IMR-90 (cell line): ENCODE measurements around the gene LMOD2. TPM values are rescaled to one million over a fixed set of nuclear protein-coding genes. Genes with fewer than 3 reads are reported as not detected.

Experiments used
- ATAC-seq: fragments of 200-7000 bp; cut with Tn5 transposase; 2 replicates; pipeline ENCODE4 v1.9.1; 2020; ENCODE audit warnings: low read depth, mild to moderate bottlenecking, moderate library complexity
- BruUV-seq: library from RNA; stranded (reverse); fragments of 400-500 nt; replicated peaks from 2 replicates; lab custom pipeline; 2021; lab: Mats Ljungman, UMichigan
- CTCF ChIA-PET: fragments of 300-600 bp; formaldehyde crosslinking; extraction: SDS; loops from one replicate; lab custom pipeline; 2021; ENCODE audit warnings: antibody characterized with exemption; lab: Yijun Ruan, JAX
- POLR2A ChIA-PET: fragments of 300-600 bp; sonication (Branson Sonifier 250); formaldehyde crosslinking; loops from one replicate; lab custom pipeline; 2022; ENCODE audit warnings: antibody characterized with exemption; ENCODE audit not compliant: unreplicated experiment; lab: Charles Lee
- DNase-seq: peaks from one replicate; pipeline ENCODE4 v3.0.0; 2013
- H2AFZ ChIP-seq: replicated peaks from 2 replicates; pipeline ENCODE3; 2013; ENCODE audit warnings: low read length, mild to moderate bottlenecking; ENCODE audit not compliant: poor library complexity
- H2AK5ac ChIP-seq: 2 replicates; pipeline ENCODE4 v1.6.1; 2013; ENCODE audit warnings: low read depth, low read length, inconsistent platforms
- H2AK9ac ChIP-seq: replicated peaks from 2 replicates; pipeline ENCODE3; 2013; ENCODE audit warnings: mild to moderate bottlenecking, low read depth, low read length, moderate library complexity; ENCODE audit not compliant: poor library complexity
- H2BK120ac ChIP-seq: 2 replicates; pipeline ENCODE4 v1.6.1; 2013; ENCODE audit warnings: low read depth, low read length, inconsistent platforms
- H2BK15ac ChIP-seq: 3 replicates; pipeline ENCODE4 v1.6.1; 2013; ENCODE audit warnings: low read depth, low read length, inconsistent platforms
- H2BK20ac ChIP-seq: 2 replicates; pipeline ENCODE4 v1.6.1; 2013; ENCODE audit warnings: low read depth, mild to moderate bottlenecking, inconsistent platforms, low read length, moderate library complexity
- H2BK5ac ChIP-seq: 2 replicates; pipeline ENCODE4 v1.6.1; 2013; ENCODE audit warnings: mild to moderate bottlenecking, low read depth, low read length, inconsistent platforms; ENCODE audit not compliant: poor library complexity, severe bottlenecking
- H3K14ac ChIP-seq: replicated peaks from 2 replicates; pipeline ENCODE4 v1.6.1; 2013; ENCODE audit warnings: low read depth, low read length, inconsistent platforms
- H3K18ac ChIP-seq: 2 replicates; pipeline ENCODE4 v1.6.1; 2013; ENCODE audit warnings: low read depth, low read length, control low read depth
- H3K23ac ChIP-seq: 2 replicates; pipeline ENCODE4 v1.6.1; 2013; ENCODE audit warnings: low read depth, low read length, inconsistent platforms
- H3K27ac ChIP-seq: 2 replicates; pipeline ENCODE4 v1.5.1; 2013; ENCODE audit warnings: mild to moderate bottlenecking, control low read depth, low read length; ENCODE audit not compliant: insufficient read depth
- H3K27me3 ChIP-seq: 2 replicates; pipeline ENCODE4 v1.6.1; 2013; ENCODE audit warnings: low read length; ENCODE audit not compliant: control insufficient read depth, insufficient read depth
- H3K36me3 ChIP-seq: 2 replicates; pipeline ENCODE4 v1.6.1; 2013; ENCODE audit warnings: low read length, mixed read lengths; ENCODE audit not compliant: control insufficient read depth, insufficient read depth
- H3K4ac ChIP-seq: 2 replicates; pipeline ENCODE4 v1.6.1; 2013; ENCODE audit warnings: low read depth, low read length, inconsistent platforms
- H3K4me1 ChIP-seq: 2 replicates; pipeline ENCODE4 v1.6.1; 2013; ENCODE audit warnings: low read length, mixed read lengths; ENCODE audit not compliant: control insufficient read depth, insufficient read depth
- H3K4me2 ChIP-seq: 2 replicates; pipeline ENCODE4 v1.6.1; 2013; ENCODE audit warnings: low read depth, mild to moderate bottlenecking, control low read depth, low read length, moderate library complexity
- H3K4me3 ChIP-seq: 2 replicates; pipeline ENCODE4 v1.5.1; 2013; ENCODE audit warnings: low read depth, mild to moderate bottlenecking, control low read depth, low read length, moderate library complexity; ENCODE audit not compliant: insufficient read depth
- H3K56ac ChIP-seq: 2 replicates; pipeline ENCODE4 v1.6.1; 2013; ENCODE audit warnings: low read length, inconsistent platforms; ENCODE audit not compliant: insufficient read depth; ENCODE audit errors: extremely low read depth
- H3K79me1 ChIP-seq, 2 experiments: 2 replicates each; pipeline ENCODE4 v1.6.1; 2013; ENCODE audit warnings: low read length in 2 of 2, inconsistent platforms in 1 of 2, low read depth in 1 of 2
- H3K9ac ChIP-seq: 2 replicates; pipeline ENCODE4 v1.6.1; 2013; ENCODE audit warnings: low read depth, low read length, control low read depth
- H3K9me1 ChIP-seq: 2 replicates; pipeline ENCODE4 v1.6.1; 2013; ENCODE audit warnings: low read length, inconsistent platforms; ENCODE audit not compliant: insufficient read depth
- H3K9me3 ChIP-seq: 2 replicates; pipeline ENCODE4 v1.6.1; 2013; ENCODE audit warnings: low read length; ENCODE audit not compliant: control insufficient read depth, insufficient read depth
- H4K20me1 ChIP-seq: 2 replicates; pipeline ENCODE4 v1.6.1; 2013; ENCODE audit warnings: low read length, inconsistent platforms; ENCODE audit not compliant: insufficient read depth
- H4K5ac ChIP-seq: 2 replicates; pipeline ENCODE4 v1.6.1; 2013; ENCODE audit warnings: mild to moderate bottlenecking, low read depth, low read length, control low read depth
- H4K8ac ChIP-seq, 2 experiments: 2 replicates each; pipeline ENCODE4 v1.6.1; 2013; ENCODE audit warnings: low read depth in 2 of 2, low read length in 2 of 2, control low read depth in 1 of 2, inconsistent platforms in 1 of 2
- H4K91ac ChIP-seq: 2 replicates; pipeline ENCODE4 v1.6.1; 2013; ENCODE audit warnings: low read depth, low read length, inconsistent platforms; ENCODE audit not compliant: insufficient read depth
- CEBPB ChIP-seq: IDR thresholded peaks from 2 replicates; pipeline ENCODE4 v1.6.1; 2012; ENCODE audit warnings: low read depth, low read length, improper control_type of control experiment
- WGBS, 2 experiments: methylation state at CpG; one replicate each; pipeline versions ENCODE4 v1.1.5 to v1.1.7; 2013; ENCODE audit warnings: missing lambda C conversion rate in 2 of 2; ENCODE audit not compliant: insufficient read length in 1 of 2; ENCODE audit errors: extremely low coverage in 2 of 2; 5-methylcytosine and 5-hydroxymethylcytosine counted together
- dilution Hi-C: fragments of 300-500 bp; cut with HindIII; formaldehyde crosslinking; loops from one replicate; pipeline ENCODE4 v1.14.3; 2018; ENCODE audit warnings: low sequenced_read_pairs; ENCODE audit not compliant: unreplicated experiment
- in situ Hi-C: fragments of 300-500 bp; cut with MboI; formaldehyde crosslinking; loops from 3 replicates; pipeline ENCODE4 v1.14.3; 2019; ENCODE audit warnings: low sequenced_read_pairs, inconsistent platforms, mixed read lengths
- intact Hi-C: fragments of 100-400 bp; cut with micrococcal nuclease; formaldehyde crosslinking; loops from 2 replicates; pipeline ENCODE4 v1.10.0; 2022
- polyA plus RNA-seq, 3 experiments: library from polyadenylated mRNA; depleted of rRNA; stranded (reverse); fragments of >200 nt; gene quantifications; 2 replicates each; pipeline ENCODE4 v1.2.3, GENCODE V29; 2012; ENCODE audit warnings: low replicate concordance in 1 of 3
- total RNA-seq: library from RNA; depleted of rRNA; stranded (reverse); fragments of >200 nt; gene quantifications from 2 replicates; pipeline ENCODE4 v1.2.3, GENCODE V29; 2012

Gene LMOD2
- total and polyA plus RNA-seq, 2 of the 4 experiments (the other 2 are of a cell fraction), result not detected

- Histone ChIP-seq H3K14ac (no peak overlapping the region), H3K56ac (no peak overlapping the region), H2AK9ac (no peak overlapping the region), H3K18ac (no peak overlapping the region), H3K36me3 (no peaks in the 10 kb centered on the region), H4K5ac (no peak overlapping the region), H2BK120ac (no peak overlapping the region), H2AFZ (no peak overlapping the region), H2BK15ac (no peak overlapping the region), H4K91ac (no peak overlapping the region), H4K20me1 (no peaks in the 10 kb centered on the region), H3K27ac (no peak overlapping the region), H2BK5ac (no peak overlapping the region), H3K4me3 (no peak overlapping the region), H2AK5ac (no peak overlapping the region), H3K9me3 (no peaks in the 10 kb centered on the region), H3K79me1 (no peaks in the 10 kb centered on the region), H2BK20ac (no peak overlapping the region), H3K9me1 (no peaks in the 10 kb centered on the region), H3K4me2 (no peak overlapping the region), H3K9ac (no peak overlapping the region), H3K4ac (no peak overlapping the region), H3K23ac (no peak overlapping the region), H3K4me1 (peaks cover 4% of the 10 kb centered on the region; the same call in 1 of the 2 replicates), H3K27me3 (no peaks in the 10 kb centered on the region), H4K8ac (no peak overlapping the region)
- POLR2A ChIA-PET, result no interaction called here
- ATAC-seq (no peak), DNase-seq (no peak)
- BruUV-seq, result no TSS peak
- in situ Hi-C loops (no loop called here), intact Hi-C loops (no loop called here), dilution Hi-C loops (no loop called here)
- no CpG with 5 or more reads among the region's 5 CpGs for WGBS, 2 experiments
- CTCF ChIA-PET, result interaction anchor here (0.6 kb wide), 1 partner anchor 16 kb away, joined by 3 read pairs; no protein-coding TSS in a partner anchor
- TF ChIP-seq CEBPB, result no peak
Observed at GRCh38 chr7:123673137-123673732, 17.6 kb downstream of the LMOD2 start.
